Measurements from ENCODE around the gene AP2S1.
"Not testable (repeated sequence)": the region's sequence is repeated elsewhere in the genome, so short reads cannot be mapped to it uniquely, and the experiment has no call there.

AP2S1 gene

DNA sequence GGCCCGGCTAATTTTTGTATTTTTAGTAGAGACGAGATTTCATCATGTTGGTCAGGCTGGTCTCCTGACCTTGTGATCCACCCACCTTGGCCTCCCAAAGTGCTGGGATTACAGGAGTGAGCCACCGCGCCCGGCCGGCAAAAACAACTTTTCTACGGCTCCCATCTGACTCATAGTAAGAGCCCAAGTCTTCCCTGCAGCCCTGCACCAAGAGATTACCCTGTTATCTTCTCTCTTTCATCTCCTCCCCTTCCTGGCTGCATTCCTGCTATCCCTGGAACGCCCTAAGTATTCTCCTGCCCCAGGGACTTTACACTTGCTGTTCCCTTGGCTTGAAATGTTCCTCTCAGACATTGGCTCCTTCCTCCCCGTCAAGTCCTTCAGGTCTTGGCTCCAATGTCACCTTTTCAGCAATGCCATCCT, 6.6 kb downstream of the AP2S1 start:
- H3K4me3 ChIP-seq (ENCODE audit: low read depth, low read length), result no peak overlapping the region

DNA sequence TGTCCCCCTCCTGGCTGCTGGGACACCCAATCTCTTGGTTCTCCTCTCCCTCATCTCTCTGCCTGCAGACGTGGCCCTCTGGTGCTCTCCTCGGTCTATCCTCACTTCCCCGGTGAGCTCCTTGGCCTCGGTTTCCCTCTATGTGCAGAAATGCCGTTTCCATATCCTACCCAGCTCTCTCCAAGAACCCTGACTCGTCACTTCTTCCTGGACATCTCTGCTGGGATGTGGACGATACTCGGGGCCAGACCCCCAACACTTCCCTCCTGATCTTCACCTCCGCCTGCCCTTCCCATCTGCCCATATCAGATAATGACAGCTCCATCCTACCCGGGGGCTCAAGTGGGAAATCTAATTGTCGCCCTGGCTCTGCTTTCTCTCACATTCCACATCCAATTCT, 7.9 kb downstream of the AP2S1 start:
- no peak overlapping the region for H3K4me3 ChIP-seq (ENCODE audit: low read depth, low read length)

DNA sequence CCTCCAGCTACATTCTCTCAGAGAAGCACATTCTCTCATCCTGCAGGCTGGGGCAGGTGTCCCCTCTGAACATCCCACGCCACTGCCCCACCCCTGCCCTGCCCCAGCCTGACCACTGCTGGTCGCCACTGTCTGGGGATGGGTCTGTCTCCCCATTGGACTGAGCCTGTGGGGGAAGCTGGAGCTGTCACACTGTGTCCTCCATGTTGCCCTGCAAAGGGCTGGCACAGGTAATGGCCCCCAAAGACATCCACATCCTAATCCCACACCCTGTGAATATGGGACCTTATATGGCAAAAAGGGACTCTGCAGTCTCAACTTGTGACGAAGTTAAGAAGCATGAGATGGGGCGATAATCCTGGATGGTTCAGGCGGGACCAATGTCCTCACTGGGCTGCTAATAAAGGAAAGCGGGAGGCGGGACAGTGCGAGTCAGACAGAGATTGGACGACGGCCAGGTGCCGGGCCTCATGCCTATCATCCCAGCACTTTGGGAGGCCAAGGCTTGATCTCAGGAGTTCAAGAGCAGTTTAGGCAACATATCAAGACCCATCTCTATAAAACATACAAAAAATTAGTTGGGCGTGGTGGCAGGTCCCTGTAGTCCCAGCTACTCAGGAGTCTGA, 9.1 kb downstream of the AP2S1 start:
- H3K4me3 ChIP-seq (ENCODE audit: low read depth, low read length), result no peak overlapping the region

DNA sequence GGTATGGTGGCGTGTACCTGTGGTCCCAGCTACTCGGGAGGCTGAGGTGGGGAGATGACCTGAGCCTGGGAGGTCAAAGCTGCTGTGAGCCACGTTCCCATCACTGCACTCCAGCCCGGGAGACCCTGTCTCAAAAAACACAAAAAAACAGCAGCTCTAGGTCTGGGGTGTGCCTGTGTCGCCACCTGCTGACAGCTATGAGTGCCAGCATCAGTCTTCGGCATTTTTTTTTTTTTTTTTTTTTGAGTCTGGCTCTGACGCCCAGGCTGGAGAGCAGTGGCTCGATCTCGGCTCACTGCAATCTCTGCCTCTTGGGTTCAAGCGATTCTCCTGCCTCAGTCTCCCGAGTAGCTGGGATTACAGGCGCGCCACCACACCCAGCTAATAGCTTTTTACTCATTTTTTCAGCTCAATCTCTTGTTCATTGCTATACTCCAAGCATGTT, 10.1 kb downstream of the AP2S1 start:
- H3K4me3 ChIP-seq (ENCODE audit: low read depth, low read length), result no peak overlapping the region

DNA sequence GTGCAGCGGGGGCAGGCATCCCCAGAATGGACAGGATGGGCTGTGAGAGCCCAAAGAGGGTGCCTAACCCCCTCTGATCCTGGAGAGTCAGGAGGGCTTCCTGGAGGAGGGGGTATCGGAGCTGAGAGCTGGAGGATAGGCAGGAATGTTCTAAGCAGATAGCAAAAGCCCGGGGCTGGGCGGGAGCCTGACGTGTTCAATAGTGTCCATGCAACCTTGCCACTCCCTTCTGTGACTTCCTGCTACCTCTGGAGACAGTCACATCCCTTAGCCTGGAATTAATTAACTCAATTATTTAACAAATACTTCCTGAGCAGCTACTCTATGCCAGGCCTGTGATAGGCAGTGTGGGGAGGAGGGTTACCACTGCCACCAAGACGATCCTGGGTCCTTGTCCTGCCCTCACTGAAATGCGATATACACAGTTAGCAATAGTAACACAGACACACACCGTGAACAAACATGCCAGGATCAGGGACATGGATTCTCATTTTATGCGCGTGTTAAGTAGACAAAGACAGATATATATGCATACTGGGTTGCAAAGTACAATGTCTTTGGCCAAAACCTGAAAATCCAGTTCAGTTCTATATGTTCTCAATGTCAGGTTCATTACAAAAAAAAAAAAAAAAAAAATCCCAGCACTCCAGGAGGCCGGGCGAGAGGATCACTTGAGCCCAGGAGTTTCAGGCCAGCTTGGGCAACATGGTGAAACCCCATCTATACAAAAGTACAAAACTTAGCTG, 10.7 kb downstream of the AP2S1 start:
- H3K4me3 ChIP-seq (ENCODE audit: low read depth, low read length), result no peak overlapping the region

DNA sequence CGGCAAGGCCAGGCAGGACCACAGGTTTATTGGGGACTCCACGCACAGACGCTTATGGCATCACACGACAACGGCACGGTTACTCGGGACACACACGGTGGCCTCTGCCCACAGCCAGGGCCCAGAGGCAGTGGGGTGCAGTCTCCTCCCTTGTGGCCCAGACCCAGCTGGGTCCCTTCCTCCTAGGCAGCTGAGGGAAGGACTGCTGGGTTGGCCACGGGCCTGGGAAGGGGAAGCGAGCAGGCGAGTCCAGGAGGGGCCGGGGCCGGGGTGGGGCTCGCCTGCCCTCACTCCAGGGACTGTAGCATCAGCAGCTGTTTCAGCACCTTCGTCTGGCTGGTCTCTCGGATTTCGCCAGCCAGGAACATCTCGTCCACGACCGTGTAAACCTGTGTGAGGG, 12.5 kb downstream of the AP2S1 start:
- no peak overlapping the region for H3K4me3 ChIP-seq (ENCODE audit: low read depth, low read length)

DNA sequence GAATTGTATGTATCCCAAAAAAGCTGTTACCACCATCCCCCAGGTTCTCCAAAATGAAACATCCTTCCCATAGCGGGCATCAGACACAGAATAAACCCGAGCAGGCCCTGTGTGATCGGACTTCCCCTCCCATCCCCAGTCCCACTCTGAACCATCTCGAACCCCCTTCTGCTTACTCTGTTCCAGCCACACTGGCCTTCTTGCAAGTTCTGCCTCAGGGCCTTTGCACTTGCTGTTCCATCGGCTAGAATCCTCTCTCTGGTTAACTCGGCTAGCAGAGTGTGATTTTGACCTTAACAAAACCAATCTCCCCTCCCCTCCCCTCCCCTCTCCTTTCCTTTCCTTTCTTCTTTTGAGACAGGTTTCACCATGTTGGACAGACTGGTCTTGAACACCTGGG, 15.7 kb downstream of the AP2S1 start:
- H3K4me3 ChIP-seq (ENCODE audit: low read depth, low read length), result no peak overlapping the region

DNA sequence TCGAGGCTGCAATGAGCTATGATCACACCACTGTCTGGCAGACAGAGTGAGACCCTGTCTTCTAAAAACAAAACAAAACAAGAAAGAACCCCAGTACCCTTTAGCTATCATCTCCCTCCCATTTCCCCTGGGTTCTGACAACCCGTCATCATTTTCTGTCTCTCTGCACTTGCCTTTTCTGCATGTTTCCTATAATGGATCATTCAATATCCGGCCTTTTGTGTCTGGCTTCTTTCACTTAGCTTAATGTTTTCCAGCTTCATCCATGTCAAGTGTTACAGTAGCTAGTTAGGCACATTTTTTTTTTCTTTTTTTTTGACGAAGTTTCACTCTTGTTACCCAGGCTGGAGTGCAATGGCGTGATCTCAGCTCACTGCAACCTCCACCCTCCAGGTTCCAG, 16.5 kb downstream of the AP2S1 start:
- no peak overlapping the region for H3K4me3 ChIP-seq (ENCODE audit: low read depth, low read length)

DNA sequence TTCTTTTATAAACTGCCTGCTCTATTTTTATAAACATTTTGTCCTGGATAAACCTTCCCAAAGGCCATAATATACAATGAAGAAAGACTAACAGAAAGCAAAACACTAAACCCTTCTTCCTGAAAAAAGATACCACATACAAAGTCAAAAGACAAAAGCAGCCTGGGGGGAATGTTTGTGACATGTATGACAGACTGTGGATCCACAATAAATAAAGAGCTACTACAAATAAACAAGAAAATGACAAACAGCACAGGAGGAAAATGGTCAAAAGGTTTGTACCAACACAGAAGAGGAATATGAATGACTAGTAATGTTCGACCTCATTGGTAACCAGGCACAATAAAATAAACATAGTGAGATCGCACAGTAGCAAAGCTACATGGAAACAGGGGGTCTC, 19.8 kb downstream of the AP2S1 start:
- no peak overlapping the region for H3K4me3 ChIP-seq (ENCODE audit: low read depth, low read length)

DNA sequence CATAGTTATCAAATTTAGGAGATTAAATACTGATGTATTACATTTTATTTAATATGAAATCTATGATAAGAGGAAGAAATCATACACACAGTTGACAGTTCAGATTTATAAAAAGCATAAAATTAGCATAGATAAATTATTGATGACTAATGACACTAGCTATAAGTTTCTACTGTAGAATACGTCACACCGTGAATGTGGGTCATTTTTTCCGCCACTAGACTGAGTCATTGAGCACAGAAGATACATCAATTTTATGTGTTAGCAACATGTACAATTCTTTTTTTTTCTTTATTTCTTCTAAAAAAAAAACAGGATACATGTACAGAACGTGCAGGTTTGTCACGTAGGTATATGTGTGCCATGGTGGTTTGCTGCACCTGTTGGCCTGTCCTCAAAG, 22.2 kb downstream of the AP2S1 start:
- no peak overlapping the region for H3K4me3 ChIP-seq (ENCODE audit: low read depth, low read length)

DNA sequence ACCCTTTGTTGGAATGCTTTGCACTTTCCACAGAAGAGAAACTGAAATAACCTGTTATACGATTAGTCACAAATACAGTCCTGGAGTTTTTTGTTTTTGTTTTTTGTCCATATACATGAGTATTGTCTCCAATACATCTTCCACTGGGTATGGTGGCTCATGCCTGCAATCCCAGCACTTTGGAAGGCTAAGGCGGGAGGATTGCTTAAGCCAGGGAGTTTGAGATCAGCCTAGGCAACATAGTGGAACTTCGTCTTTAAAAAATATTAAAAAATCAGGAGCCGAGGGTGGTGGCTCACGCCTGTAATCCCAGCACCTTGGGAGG, 25.0 kb downstream of the AP2S1 start:
- H3K4me3 ChIP-seq (ENCODE audit: low read depth, low read length), result no peak overlapping the region

DNA sequence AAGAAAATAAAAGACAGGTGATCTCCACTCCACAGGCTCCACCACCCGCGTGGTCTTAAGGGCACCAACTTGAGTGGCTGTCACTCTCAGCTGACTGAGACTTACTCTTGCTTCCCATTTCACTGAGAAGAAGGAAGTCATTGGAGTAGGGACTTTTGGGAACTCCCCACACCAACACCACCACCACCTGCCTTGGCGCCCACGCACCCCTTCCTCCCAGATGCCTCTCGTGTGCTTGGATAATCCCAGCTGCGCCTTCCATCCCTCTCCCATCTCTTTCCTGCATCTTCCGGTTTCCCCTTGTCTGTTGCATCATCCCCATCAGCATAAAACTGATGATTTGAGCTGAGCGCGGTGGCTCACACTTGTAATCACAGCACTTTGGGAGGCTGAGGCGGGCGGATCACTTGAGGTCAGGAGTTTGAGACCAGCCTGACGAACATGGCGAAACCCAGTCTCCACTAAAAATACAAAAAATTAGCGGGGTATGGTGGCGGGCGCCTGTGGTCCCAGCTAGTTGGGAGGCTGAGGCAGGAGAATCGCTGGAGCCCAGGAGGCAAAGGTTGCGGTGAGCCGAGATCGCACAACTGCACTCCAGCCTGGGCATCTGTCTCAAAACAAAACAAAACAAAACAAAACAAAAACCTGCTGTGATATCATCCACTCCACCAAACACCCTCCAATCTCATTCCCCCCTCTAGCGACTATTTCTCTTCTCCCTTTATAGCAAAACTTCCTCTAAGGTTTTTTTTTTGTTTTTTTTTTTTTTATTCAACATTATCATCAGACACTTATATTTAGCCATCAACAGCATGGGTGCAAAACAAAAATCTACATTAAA, 25.5 kb downstream of the AP2S1 start:
- no peak overlapping the region for H3K4me3 ChIP-seq (ENCODE audit: low read depth, low read length)

DNA sequence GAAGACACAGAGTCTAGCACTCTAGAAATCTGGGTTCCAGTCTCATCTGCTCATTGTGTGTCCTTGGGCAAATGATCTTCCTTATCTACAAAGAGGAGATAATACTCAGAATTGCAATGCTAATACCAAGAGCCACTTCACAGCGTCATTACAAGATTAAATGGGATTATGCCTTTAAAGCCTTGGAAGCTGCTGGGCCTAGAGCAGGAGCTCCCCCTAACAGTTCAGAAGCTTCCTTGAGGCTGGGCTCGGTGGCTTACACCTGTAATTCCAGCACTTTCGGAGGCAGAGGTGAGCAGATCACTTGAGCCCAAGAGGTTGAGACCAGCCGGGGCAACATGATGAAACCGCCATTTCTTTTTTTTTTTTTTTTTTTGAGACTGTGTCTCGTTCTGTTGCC, 27.6 kb downstream of the AP2S1 start:
- no peak overlapping the region for H3K4me3 ChIP-seq (ENCODE audit: low read depth, low read length)

DNA sequence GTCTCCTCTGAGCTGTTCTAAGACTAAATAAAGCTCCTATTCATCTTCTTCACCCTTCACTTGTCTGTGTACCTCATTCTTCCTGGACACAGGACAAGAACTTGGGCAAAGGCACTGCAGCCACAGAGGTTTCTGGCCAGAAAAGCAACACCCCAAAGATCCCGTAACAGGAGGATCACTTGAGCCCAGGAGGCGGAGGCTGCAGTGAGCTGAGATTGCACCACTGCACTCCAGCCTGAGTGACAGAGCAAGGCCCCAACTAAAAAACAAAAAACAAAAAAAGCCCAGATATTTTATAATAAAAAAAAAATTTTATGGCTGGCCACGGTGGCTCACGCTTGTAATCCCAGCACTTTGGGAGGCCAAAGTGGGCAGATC, 28.2 kb downstream of the AP2S1 start:
- not testable (repeated sequence) for H3K4me3 ChIP-seq (ENCODE audit: low read depth, low read length)

DNA sequence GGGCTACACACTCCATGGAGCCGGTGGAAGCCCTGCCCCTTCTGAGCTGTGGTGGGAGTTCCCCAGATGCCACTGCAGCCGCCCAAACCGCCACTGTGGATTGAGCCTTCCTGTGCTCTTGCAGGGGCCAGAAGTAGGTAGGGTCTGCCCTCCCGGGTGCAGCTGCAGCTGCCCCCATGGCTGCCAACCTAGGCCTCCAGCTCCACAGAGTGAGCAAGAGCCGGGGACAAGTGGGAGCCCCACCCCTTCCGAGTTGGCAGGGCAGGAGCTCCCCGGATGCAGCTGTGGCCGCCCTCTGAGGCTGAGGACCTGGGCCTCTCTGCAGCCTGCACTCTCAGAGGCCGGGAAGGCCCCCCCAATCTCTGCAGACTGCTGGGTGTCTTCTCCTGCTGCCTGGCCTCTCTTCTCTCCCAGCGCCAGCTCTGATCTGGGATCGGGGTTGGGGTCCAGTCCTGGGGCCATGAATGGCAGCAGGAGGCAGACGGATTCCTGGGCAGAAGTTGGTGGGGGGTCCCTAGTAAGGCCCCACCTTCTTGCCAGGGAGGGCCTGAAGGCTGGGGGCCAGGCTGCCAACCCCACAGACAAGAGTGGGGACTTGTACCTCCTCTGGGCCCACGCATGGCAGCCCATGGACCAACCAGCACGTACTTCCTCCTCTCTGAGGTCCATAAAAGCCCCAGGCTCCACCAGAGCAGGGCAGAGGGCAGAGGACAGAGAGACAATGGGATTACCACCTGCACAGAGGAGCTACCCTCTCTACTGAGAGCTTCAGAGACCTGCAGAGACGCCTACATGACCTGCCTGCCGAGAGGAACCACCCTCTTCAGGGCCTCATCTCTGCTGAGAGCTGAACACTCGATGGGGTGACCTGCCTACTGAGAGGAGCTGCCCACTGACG, 28.9 kb downstream of the AP2S1 start:
- H3K4me3 ChIP-seq (ENCODE audit: low read depth, low read length), result no peak overlapping the region

DNA sequence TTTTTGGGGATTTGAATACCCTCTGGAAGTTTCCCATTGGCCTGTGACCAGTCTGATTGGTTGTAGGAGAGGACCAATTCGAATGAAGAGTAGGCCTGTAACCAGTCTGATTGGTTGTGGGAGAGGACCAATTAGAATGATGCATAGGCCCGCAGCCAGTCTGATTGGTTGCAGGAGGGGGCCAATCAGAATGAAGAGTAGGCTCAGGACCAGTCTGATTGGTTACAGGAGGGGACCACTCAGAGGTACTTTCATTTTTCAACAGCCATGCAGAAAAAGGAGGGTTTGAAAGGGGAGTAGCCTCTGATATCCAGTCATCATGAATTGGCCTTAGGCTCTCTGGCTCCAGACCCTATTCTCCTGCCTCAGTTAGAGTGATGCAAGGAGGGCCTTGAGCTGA, 31.8 kb downstream of the AP2S1 start:
- no peak overlapping the region for H3K4me3 ChIP-seq (ENCODE audit: low read depth, low read length)

DNA sequence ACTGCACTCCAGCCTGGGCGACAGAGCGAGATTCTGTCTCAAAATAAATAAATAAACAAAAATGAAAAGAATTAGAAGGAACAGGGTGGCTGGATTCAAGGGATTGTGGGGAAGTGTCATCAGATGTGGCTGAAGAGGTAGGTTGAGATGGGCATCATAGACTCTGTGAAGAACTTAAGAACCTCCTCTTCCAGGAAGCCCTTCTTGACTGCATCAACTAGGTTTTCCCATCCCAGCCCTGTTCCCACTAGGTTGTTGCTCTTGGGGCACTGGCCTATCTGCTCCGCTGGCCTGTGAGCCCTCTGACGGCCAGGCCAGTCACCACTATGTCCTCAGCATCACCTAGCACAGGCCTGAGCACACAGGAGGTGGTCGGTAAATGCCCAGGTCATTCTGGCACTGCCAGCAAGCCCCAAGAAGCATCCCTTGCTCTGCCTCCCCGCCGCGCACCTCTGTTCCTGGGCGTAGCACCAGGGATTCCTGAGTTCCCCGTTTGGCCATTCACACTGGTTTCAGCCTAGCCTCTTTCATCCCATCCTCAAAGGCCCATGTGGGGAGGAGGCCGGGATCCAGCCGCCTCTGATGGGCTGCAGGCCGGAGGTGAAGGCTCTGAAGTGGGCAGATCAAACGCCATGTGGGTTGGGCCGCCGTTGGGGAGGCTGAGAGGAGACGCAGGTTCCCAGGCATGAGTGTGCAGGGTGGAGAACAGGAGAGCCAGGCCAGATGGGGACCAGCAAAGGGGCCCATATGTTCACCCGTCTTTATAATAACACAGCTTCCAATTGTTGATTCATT, 34.6 kb downstream of the AP2S1 start:
- no peak overlapping the region for H3K4me3 ChIP-seq (ENCODE audit: low read depth, low read length)

DNA sequence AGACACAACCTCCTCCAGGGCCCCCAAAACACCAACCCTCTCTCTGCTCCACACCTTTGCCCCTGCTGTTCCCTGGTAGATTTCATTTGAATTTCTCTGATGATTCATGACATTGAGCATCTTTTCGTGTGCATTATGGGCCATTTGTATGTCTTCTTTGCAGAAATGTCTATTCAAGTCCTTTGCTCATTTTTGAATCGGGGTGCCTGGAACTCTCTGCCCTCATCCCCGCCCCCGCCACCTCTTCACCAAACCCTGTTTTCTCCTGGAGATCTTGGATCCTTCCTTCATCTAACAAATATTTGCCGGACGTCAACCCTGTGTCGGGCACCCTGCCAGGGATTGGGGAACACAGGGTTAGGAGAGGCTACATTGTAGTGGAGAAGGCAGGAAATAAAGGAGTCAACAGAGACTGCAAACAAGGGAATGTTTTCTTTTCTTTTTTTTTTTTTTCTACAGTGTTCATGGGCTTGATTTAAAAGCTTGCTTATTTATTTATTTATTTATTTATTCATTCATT, 36.7 kb downstream of the AP2S1 start:
- H3K4me3 ChIP-seq (ENCODE audit: low read depth, low read length), result no peak overlapping the region

DNA sequence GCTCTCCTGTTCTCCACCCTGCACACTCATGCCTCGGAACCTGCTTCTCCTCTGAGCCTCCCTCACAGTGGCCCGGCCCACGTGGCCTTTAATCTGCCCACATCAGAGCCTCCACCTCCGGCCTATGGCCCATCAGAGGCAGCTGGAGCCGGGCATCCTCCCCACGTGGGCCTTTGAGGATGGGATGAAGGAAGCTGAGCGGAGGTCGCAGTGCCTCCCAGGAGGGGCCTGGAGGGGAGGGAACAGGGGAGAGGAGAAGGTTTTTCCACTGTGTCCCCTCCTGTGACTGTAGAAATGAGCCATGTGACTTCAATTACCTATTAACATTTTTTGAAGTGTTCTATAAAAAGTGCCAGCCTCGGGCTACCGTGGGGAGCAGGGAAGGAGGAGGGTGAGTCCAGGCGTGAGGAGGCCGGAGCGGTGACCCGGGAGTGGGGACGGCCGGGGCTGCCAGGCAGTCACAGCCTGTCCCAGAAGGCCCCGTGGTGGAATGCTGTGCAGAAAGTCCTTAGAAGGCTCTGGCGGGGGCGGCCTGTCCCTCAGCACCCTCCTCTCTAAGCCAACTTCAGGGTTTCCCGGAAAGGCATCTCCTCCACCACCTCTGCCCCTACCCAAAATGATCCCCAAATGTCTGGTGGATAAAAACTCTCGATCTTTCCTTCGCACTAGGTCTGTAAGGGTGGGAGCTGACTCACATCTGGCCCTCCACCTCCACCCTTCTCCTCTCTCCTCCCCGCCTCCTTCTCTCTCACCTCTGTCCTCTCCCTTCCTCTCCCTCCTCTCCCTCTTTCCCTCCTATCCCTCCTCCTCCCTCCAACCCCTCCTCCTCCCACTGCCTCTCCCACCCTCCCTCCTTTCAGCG, 37.4 kb downstream of the AP2S1 start:
- no peak overlapping the region for H3K4me3 ChIP-seq (ENCODE audit: low read depth, low read length)
